GM18870 (cell line): ENCODE results near the gene TRPC1.

Experiments used
- ATAC-seq: cut with Tn5 transposase; IDR thresholded peaks from one replicate; pipeline ENCODE4 v1.9.1; 2021; ENCODE audit warnings: moderate library complexity; ENCODE audit not compliant: unreplicated experiment

The TRPC1 gene

GRCh38 chr3:142828703-142829305, 105.0 kb downstream of the TRPC1 start:
- peak; percentile 93 for ATAC-seq

GRCh38 chr3:142837526-142837925, 113.7 kb downstream of the TRPC1 start:
- no peak for ATAC-seq

GRCh38 chr3:142839831-142840230, 116.0 kb downstream of the TRPC1 start:
- no peak for ATAC-seq

GRCh38 chr3:142844339-142844977, 120.6 kb downstream of the TRPC1 start:
- ATAC-seq = no peak

- ATAC-seq = no peak
These were observed 123.1 kb downstream of the TRPC1 start for GRCh38 chr3:142846779-142847577.

GRCh38 chr3:142849148-142849547, 125.3 kb downstream of the TRPC1 start:
- ATAC-seq = no peak

GRCh38 chr3:142850395-142851023, 126.7 kb downstream of the TRPC1 start:
- no peak for ATAC-seq

- ATAC-seq = no peak
These were observed 128.2 kb downstream of the TRPC1 start for GRCh38 chr3:142852009-142852408.

GRCh38 chr3:142853270-142854168, 129.7 kb downstream of the TRPC1 start:
- no peak for ATAC-seq

GRCh38 chr3:142857056-142857455, 133.2 kb downstream of the TRPC1 start:
- no peak for ATAC-seq
